ENCODE measurements around the gene ARSG.
"Not testable (repeated sequence)": the region's sequence is repeated elsewhere in the genome, so short reads cannot be mapped to it uniquely, and the experiment has no call there.

The ARSG gene

DNA sequence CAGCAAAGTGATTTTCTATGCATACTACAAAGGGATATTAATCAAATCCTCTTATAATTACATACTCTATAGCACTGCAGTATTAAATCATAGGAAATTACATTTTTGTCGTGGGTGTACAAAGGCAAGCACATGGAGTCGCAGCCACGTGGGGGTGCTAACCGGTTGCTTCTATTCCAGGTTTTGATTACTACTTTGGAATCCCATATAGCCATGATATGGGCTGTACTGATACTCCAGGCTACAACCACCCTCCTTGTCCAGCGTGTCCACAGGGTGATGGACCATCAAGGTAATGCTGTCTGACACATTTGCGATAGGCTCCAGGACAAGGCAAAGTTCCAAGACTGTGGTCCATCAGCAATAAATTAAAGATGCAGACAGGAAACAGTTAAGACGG, 60.1 kb downstream of the ARSG start:
- intact Hi-C loops (cut with DNase I) = no loop called here
- DNase-seq = peak in 24 of 42 donors; percentile 4 to 55 (median 20)

GRCh38 chr17:68352041-68352440, 60.7 kb downstream of the ARSG start:
- DNase-seq = no peak
- intact Hi-C loops (cut with DNase I) = no loop called here

DNA sequence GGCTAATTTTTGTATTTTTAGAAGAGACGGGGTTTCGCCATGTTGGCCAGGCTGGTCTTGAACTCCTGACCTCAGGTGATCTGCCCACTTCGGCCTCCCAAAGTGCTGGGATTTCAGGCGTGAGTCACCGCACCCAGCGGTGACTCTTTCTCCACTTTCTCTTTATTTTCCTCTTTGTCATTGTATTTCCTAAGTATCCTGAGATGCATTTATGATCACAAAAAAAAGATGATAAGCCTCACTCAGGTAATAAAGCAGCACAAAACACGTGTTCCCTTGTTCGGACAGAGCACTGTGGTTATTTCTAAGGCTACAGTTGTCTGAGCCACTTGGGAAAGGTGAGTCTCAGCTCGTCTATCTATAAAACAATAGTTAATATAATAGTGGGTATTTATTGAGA, 61.4 kb downstream of the ARSG start:
- DNase-seq; intact Hi-C loops (cut with DNase I): not testable (repeated sequence)

- DNase-seq = no peak
- intact Hi-C loops (cut with DNase I) = no loop called here
Observed at GRCh38 chr17:68353111-68353521, 61.8 kb downstream of the ARSG start.

GRCh38 chr17:68354311-68354710, 63.0 kb downstream of the ARSG start:
- DNase-seq; intact Hi-C loops (cut with DNase I): not testable (repeated sequence)

DNA sequence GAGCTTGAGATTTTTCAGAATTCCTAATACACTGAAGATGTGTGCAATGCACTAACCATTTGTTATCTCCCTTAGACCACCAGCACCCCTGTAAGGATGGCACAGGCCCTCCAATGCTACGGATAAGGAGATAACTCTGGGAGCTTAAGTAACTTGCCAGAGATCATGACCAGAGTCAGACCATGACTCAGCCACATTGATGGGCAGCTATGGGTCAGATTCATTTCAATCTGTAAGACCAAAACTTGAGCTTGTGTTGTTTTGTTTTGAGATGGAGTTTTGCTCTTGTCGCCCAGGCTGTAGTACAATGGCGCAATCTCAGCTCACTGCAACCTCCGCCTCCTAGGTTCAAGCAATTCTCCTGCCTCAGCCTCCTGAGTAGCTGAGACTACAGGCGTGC, 63.8 kb downstream of the ARSG start:
- DNase-seq; intact Hi-C loops (cut with DNase I): not testable (repeated sequence)

DNA sequence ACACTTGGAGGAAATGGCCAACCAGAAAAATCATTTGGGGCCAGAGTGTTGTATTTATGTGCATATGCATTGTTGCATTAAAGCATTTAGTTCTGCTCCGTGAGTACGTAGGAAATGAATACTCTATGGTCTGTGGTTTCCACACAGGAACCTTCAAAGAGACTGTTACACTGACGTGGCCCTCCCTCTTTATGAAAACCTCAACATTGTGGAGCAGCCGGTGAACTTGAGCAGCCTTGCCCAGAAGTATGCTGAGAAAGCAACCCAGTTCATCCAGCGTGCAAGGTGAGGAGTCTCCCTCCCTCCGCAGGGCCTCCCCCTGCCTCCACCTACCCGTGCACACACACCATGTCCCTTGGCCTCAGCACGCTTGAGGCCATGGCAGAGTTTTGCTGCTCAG, 65.2 kb downstream of the ARSG start:
- DNase-seq = no peak
- intact Hi-C loops (cut with DNase I) = no loop called here

DNA sequence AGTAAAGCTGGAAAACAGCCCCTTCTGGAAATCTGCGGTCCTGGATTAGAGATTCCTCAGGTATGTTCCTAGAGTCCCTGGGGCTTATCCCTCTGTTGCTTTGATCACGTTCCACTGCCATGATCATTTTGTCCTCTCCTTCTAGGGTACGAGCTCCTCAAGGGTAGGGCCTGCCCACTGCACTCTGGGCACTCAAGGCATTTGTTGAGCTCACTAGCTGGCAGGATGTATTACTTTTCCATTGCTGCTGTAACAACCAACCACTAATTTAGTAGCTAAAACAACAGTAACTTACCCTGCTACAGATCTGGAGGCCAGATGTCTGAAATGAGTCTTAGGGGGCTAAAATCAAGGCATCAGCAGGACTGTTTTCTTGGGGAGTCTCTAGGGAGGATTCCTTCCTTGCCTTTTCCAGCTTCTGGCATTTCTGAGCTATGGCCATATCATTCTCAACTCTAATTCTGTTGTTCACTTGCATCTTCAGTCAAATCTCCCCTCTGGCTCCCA, 65.7 kb downstream of the ARSG start:
- intact Hi-C loops (cut with DNase I) = no loop called here

DNA sequence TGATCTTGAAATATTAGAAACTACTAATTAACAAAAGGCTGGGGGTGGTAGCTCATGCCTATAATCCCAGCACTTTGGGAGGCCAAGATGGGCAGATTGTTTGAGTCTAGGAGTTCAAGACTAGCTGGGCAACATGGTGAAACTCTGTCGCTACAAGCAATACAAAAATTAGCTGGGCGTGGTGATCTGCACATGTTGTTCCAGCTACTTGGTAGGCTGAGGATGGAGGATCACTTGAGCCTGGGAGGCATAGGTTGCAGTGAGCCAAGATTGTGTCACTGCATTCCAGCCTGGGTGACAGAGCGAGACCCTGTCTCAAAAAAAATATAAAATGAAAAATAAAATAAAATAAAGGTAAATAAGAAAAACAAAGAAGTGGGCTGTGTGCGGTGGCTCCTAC, 66.6 kb downstream of the ARSG start:
- intact Hi-C loops (cut with DNase I) = no loop called here
- DNase-seq = no peak

More for the DNA sequence above, 65.7 kb downstream of the ARSG start:
- DNase-seq = no peak

GRCh38 chr17:68359791-68360535, 68.7 kb downstream of the ARSG start:
- intact Hi-C loops (cut with DNase I) = no loop called here
- no peak for DNase-seq

GRCh38 chr17:68365469-68365868, 74.2 kb downstream of the ARSG start:
- intact Hi-C loops (cut with DNase I) = no loop called here
- no peak for DNase-seq

- intact Hi-C loops (cut with DNase I) = no loop called here
- DNase-seq = no peak
Observed at GRCh38 chr17:68368387-68368786, 77.1 kb downstream of the ARSG start.

GRCh38 chr17:68375566-68375965, 84.3 kb downstream of the ARSG start:
- intact Hi-C loops (cut with DNase I) = no loop called here
- no peak for DNase-seq

GRCh38 chr17:68376178-68376577, 84.9 kb downstream of the ARSG start:
- intact Hi-C loops (cut with DNase I); DNase-seq: not testable (repeated sequence)

DNA sequence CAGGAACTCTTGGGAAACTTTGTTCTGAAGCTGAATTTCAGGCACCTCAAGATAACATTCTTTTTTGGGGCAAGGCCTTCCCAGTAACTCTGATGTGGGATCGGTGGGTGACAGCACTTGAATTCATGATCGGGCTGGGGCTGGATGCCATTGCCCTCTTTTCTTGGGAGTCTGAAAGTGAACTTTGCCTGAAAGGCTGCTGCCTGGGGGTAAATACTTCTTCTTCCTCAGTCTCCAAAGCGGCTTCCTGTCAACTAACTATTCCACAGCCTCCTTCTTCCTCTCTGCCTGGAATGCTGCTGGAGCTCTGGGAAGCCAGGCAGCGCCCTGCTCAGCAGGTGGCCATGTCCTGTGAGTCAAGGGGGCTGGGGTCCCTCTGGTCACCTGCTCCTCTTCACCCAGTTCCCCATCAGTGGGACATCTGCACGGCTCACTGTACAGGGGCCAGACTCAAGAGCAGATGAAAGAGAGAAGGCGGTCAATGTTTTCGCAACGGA, 86.5 kb downstream of the ARSG start:
- intact Hi-C loops (cut with DNase I) = no loop called here
- DNase-seq = peak in 2 of 42 donors; percentile 2 to 56

- intact Hi-C loops (cut with DNase I) = no loop called here
- peak in 39 of 42 donors; percentile 9 to 87 (median 34) for DNase-seq
Observed at GRCh38 chr17:68378268-68379176, 87.2 kb downstream of the ARSG start.

- no peak for DNase-seq
- intact Hi-C loops (cut with DNase I) = no loop called here
Observed at GRCh38 chr17:68379177-68379510, 87.8 kb downstream of the ARSG start.

- DNase-seq = no peak
- intact Hi-C loops (cut with DNase I) = no loop called here
Observed at GRCh38 chr17:68379692-68380677, 88.7 kb downstream of the ARSG start.

All from head of caudate nucleus (tissue), 42 donors.